CD14-positive monocyte (primary cell): ENCODE measurements around the gene PEMT. TPM values are rescaled to one million over a fixed set of nuclear protein-coding genes. Genes with fewer than 3 reads are reported as not detected.

ENCODE experiments used
- DNase-seq, 3 donors: peaks; one replicate each; pipeline ENCODE4 v3.0.0-alpha.2; 2011 to 2022
- H2AFZ ChIP-seq: 2 replicates; pipeline ENCODE4 v1.6.0; 2012; ENCODE audit warnings: mild to moderate bottlenecking, low read depth, low read length, inconsistent platforms; ENCODE audit not compliant: insufficient read depth, poor library complexity, severe bottlenecking
- H3K27ac ChIP-seq, 2 donors: 1 replicate in 1 of 2; 2 replicates in 1 of 2; pipeline ENCODE4 v1.5.1; 2012 to 2013; ENCODE audit warnings: low read length in 2 of 2, control low read depth in 1 of 2, inconsistent platforms in 1 of 2, low read depth in 1 of 2, mild to moderate bottlenecking in 1 of 2
- H3K27me3 ChIP-seq, 2 donors: one replicate each; pipeline versions ENCODE4 v1.6.0 to v1.6.1; 2011 to 2013; ENCODE audit warnings: low read length in 2 of 2; ENCODE audit not compliant: control insufficient read depth in 2 of 2, insufficient read depth in 2 of 2
- H3K36me3 ChIP-seq, 2 donors: replicated peaks in 1 of 2; 1 replicate in 1 of 2; 2 replicates in 1 of 2; pipeline versions ENCODE4 v1.5.1 to v1.6.1; 2012 to 2013; ENCODE audit warnings: low read length in 2 of 2, control low read depth in 1 of 2, inconsistent platforms in 1 of 2, mild to moderate bottlenecking in 1 of 2; ENCODE audit not compliant: insufficient read depth in 2 of 2, control insufficient read depth in 1 of 2
- H3K4me1 ChIP-seq, 2 donors: 1 replicate in 1 of 2; 2 replicates in 1 of 2; pipeline versions ENCODE4 v1.5.1 to v1.6.1; 2012 to 2013; ENCODE audit warnings: low read length in 2 of 2, control low read depth in 1 of 2, inconsistent platforms in 1 of 2, mild to moderate bottlenecking in 1 of 2, moderate library complexity in 1 of 2; ENCODE audit not compliant: insufficient read depth in 2 of 2, control insufficient read depth in 1 of 2
- H3K4me2 ChIP-seq: replicated peaks from 2 replicates; pipeline ENCODE3; 2012; ENCODE audit warnings: low read length, moderate library complexity, mild to moderate bottlenecking; ENCODE audit not compliant: poor library complexity, severe bottlenecking; ENCODE audit errors: extremely low read depth
- H3K4me3 ChIP-seq, 3 experiments: fragments of 200-600 bp in 1 of 3; sonication (generic) in 1 of 3; replicated peaks in 1 of 3; 1 replicate in 2 of 3; 2 replicates in 1 of 3; pipeline ENCODE4 v1.5.1; 2011 to 2013; ENCODE audit warnings: low read length in 3 of 3, mild to moderate bottlenecking in 3 of 3, control low read depth in 2 of 3, low read depth in 2 of 3, inconsistent platforms in 1 of 3, moderate library complexity in 1 of 3
- H3K79me2 ChIP-seq: 2 replicates; pipeline ENCODE4 v1.6.0; 2012; ENCODE audit warnings: mild to moderate bottlenecking, control low read depth, inconsistent platforms, low read length, moderate library complexity; ENCODE audit not compliant: insufficient read depth
- H3K9ac ChIP-seq: 2 replicates; pipeline ENCODE4 v1.6.0; 2017; ENCODE audit warnings: low read length, mild to moderate bottlenecking; ENCODE audit not compliant: insufficient read depth, poor library complexity, severe bottlenecking
- H3K9me3 ChIP-seq, 2 donors: replicated peaks in 1 of 2; 1 replicate in 1 of 2; 2 replicates in 1 of 2; pipeline versions ENCODE4 v1.5.1 to v1.6.1; 2012 to 2013; ENCODE audit warnings: low read length in 2 of 2, control low read depth in 1 of 2; ENCODE audit not compliant: control insufficient read depth in 1 of 2, insufficient read depth in 1 of 2
- H4K20me1 ChIP-seq: 2 replicates; pipeline ENCODE4 v1.6.0; 2012; ENCODE audit warnings: mild to moderate bottlenecking, low read length, control low read depth, moderate library complexity; ENCODE audit not compliant: insufficient read depth
- H3K27ac Mint-ChIP-seq, 7 donors: one replicate each; pipeline ENCODE4 v1.8.0; 2020; ENCODE audit warnings: mild to moderate bottlenecking in 7 of 7, mixed read lengths in 7 of 7, moderate library complexity in 6 of 7, inconsistent platforms in 2 of 7
- H3K27me3 Mint-ChIP-seq, 3 donors: one replicate each; pipeline ENCODE4 v1.8.0; 2021 to 2022; ENCODE audit warnings: low read depth in 3 of 3, mild to moderate bottlenecking in 3 of 3, mixed read lengths in 3 of 3, moderate library complexity in 3 of 3, inconsistent platforms in 1 of 3
- H3K36me3 Mint-ChIP-seq, 2 donors: one replicate each; pipeline ENCODE4 v1.8.0; 2020; ENCODE audit warnings: mixed read lengths in 2 of 2, inconsistent platforms in 1 of 2, mild to moderate bottlenecking in 1 of 2
- H3K4me1 Mint-ChIP-seq: one replicate; pipeline ENCODE4 v1.8.0; 2020; ENCODE audit warnings: mild to moderate bottlenecking, mixed read lengths
- H3K4me3 Mint-ChIP-seq, 2 donors: one replicate each; pipeline ENCODE4 v1.8.0; 2020; ENCODE audit warnings: mild to moderate bottlenecking in 2 of 2, mixed read lengths in 2 of 2, moderate library complexity in 1 of 2
- H3K9me3 Mint-ChIP-seq, 7 donors: one replicate each; pipeline ENCODE4 v1.8.0; 2020 to 2022; ENCODE audit warnings: mixed read lengths in 7 of 7, mild to moderate bottlenecking in 6 of 7, moderate library complexity in 6 of 7, inconsistent platforms in 2 of 7
- WGBS: methylation state at CpG from one replicate; pipeline ENCODE4 v1.1.5; 2013; ENCODE audit warnings: missing lambda C conversion rate; ENCODE audit not compliant: insufficient coverage; 5-methylcytosine and 5-hydroxymethylcytosine counted together
- intact Hi-C, 2 donors: fragments of 100-400 bp; cut with micrococcal nuclease; formaldehyde crosslinking; loops; one replicate each; pipeline versions ENCODE4 v1.15.0 to v1.15.1; 2023
- polyA plus RNA-seq, 3 donors: library from polyadenylated mRNA; depleted of rRNA in 1 of 3; unstranded in 2 of 3; stranded (reverse) in 1 of 3; fragments of 300-500 nt in 2 of 3; fragments of >200 nt in 1 of 3; fragmentation: Illumina TruSeq in 2 of 3; gene quantifications; 1 replicate in 2 of 3; 2 replicates in 1 of 3; pipeline ENCODE4 v1.2.3, GENCODE V29; 2012 to 2021
- TF ChIP-seq, protein P1 (sequence below): fragments of 200-600 bp; IDR thresholded peaks from one replicate; pipeline ENCODE4 v1.8.0; 2022; ENCODE audit warnings: antibody characterized with exemption, mild to moderate bottlenecking

The PEMT gene
- polyA plus RNA-seq, 3 donors = 26.7 to 41.0 (median 38.4) TPM

DNA sequence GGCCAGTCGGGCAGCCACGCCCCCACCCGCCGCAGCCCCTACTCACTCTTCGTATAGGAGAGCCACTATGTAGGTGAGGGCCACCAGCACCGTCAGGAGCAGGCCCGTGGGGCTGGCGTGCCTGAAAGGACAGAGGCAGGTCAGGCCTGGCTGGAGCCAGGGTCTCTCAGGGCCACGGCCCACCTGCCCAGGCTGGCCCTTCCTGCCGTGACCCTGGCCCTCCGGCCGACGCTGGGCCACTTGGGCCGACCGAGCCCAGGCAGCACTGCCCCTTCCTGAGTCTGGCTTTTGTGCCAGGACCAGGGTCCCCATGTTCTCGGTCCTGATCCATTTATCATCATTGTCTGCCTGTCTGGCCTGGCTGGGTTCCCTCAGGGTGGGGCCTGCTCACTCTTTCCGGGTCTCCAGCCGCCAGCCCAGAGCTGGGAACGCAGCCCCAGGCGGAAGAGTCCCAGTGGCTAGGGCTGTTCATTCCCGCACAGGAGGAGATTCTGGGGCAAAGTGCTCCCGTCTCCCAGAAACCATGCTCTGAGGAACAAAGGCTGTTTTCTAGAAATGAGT is 85.2 kb downstream of the PEMT start:
- H3K27ac ChIP-seq = no peak overlapping the region
- H3K36me3 ChIP-seq = no peaks in the 10 kb centered on the region
- no peak overlapping the region for H3K4me3 ChIP-seq
- H3K79me2 ChIP-seq = no peaks in the 10 kb centered on the region
- no peaks in the 10 kb centered on the region for H3K9me3 ChIP-seq
- Mint-ChIP-seq H3K27ac (no peak overlapping the region), H3K36me3 (peaks cover 0 to 3% of the 10 kb centered on the region in 2 donors), H3K9me3 (no peaks in the 10 kb centered on the region), H3K27me3 (peaks cover 0 to 3% (median 1%) of the 10 kb centered on the region in 3 donors), H3K4me3 (no peak overlapping the region), H3K4me1 (peaks cover 1% of the 10 kb centered on the region)
- no peak overlapping the region for H2AFZ ChIP-seq
- no peaks in the 10 kb centered on the region for H3K4me1 ChIP-seq
- intact Hi-C loops = no loop called here
- no peaks in the 10 kb centered on the region for H3K27me3 ChIP-seq
- no peaks in the 10 kb centered on the region for H4K20me1 ChIP-seq
- no peak overlapping the region for H3K4me2 ChIP-seq
- no peak overlapping the region for H3K9ac ChIP-seq
- TF ChIP-seq, protein P1, sequence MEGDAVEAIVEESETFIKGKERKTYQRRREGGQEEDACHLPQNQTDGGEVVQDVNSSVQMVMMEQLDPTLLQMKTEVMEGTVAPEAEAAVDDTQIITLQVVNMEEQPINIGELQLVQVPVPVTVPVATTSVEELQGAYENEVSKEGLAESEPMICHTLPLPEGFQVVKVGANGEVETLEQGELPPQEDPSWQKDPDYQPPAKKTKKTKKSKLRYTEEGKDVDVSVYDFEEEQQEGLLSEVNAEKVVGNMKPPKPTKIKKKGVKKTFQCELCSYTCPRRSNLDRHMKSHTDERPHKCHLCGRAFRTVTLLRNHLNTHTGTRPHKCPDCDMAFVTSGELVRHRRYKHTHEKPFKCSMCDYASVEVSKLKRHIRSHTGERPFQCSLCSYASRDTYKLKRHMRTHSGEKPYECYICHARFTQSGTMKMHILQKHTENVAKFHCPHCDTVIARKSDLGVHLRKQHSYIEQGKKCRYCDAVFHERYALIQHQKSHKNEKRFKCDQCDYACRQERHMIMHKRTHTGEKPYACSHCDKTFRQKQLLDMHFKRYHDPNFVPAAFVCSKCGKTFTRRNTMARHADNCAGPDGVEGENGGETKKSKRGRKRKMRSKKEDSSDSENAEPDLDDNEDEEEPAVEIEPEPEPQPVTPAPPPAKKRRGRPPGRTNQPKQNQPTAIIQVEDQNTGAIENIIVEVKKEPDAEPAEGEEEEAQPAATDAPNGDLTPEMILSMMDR = no peak
- WGBS = 97% methylated on average over 17 of the region's 22 CpGs
- no peak for DNase-seq

- intact Hi-C loops = no loop called here
- H3K79me2 ChIP-seq = no peaks in the 10 kb centered on the region
- no peak overlapping the region for H2AFZ ChIP-seq
- Mint-ChIP-seq H3K4me1 (peaks cover 1% of the 10 kb centered on the region), H3K9me3 (no peaks in the 10 kb centered on the region), H3K4me3 (no peak overlapping the region), H3K27me3 (peaks cover 1 to 3% (median 2%) of the 10 kb centered on the region in 3 donors), H3K36me3 (peaks cover 0 to 3% of the 10 kb centered on the region in 2 donors), H3K27ac (no peak overlapping the region)
- TF ChIP-seq, protein P1 = no peak
- no peaks in the 10 kb centered on the region for H4K20me1 ChIP-seq
- 93% methylated on average over 19 of the region's 22 CpGs for WGBS
- no peaks in the 10 kb centered on the region for H3K4me1 ChIP-seq
- no peak overlapping the region for H3K9ac ChIP-seq
- no peak for DNase-seq
- no peaks in the 10 kb centered on the region for H3K27me3 ChIP-seq
- H3K9me3 ChIP-seq = no peaks in the 10 kb centered on the region
- H3K4me2 ChIP-seq = no peak overlapping the region
- H3K4me3 ChIP-seq = no peak overlapping the region
- H3K27ac ChIP-seq = no peak overlapping the region
- no peaks in the 10 kb centered on the region for H3K36me3 ChIP-seq
Observed at GRCh38 chr17:17505610-17506171, 85.8 kb downstream of the PEMT start.
